Left forelimb (tissue), 1 donor: Measurements from ENCODE around the gene MUC6.

ENCODE experiments used
- DNase-seq: peaks from one replicate; pipeline ENCODE4 v3.0.0-alpha.2; 2018; ENCODE audit warnings: low spot score

The MUC6 gene

GRCh38 chr11:1036303-1036923, at the start of gene MUC6:
Gene MUC6, minus strand, starts transcription at chr11:1036718. Its CDS starts 63 bp downstream, at chr11:1036655.
- no peak for DNase-seq

- DNase-seq, result no peak
These were observed 49.1 kb upstream of the MUC6 start for GRCh38 chr11:1085440-1086170.

GRCh38 chr11:1084561-1085439, 48.3 kb upstream of the MUC6 start:
- DNase-seq, result no peak

GRCh38 chr11:1083621-1084551, 47.4 kb upstream of the MUC6 start:
- DNase-seq, result no peak

- no peak for DNase-seq
These were observed 46.5 kb upstream of the MUC6 start for GRCh38 chr11:1082728-1083620.

- DNase-seq, result no peak
These were observed 45.8 kb upstream of the MUC6 start for GRCh38 chr11:1082346-1082727.

GRCh38 chr11:1081601-1082311, 45.2 kb upstream of the MUC6 start:
- DNase-seq, result no peak

GRCh38 chr11:1078191-1078601, 41.7 kb upstream of the MUC6 start:
- no peak for DNase-seq

GRCh38 chr11:1077417-1078119, 41.0 kb upstream of the MUC6 start:
- DNase-seq, result no peak

- DNase-seq, result no peak
These were observed 40.5 kb upstream of the MUC6 start for GRCh38 chr11:1077033-1077416.

- no peak for DNase-seq
These were observed 39.6 kb upstream of the MUC6 start for GRCh38 chr11:1076061-1076665.

GRCh38 chr11:1075341-1075911, 38.9 kb upstream of the MUC6 start:
- DNase-seq, result no peak

GRCh38 chr11:1074244-1075221, 38.0 kb upstream of the MUC6 start, which contains the start of gene MUC2:
Gene MUC2, plus strand, starts transcription at chr11:1074874.
- DNase-seq, result no peak

- no peak for DNase-seq
These were observed 37.3 kb upstream of the MUC6 start for GRCh38 chr11:1073851-1074243.

GRCh38 chr11:1073261-1073724, 36.8 kb upstream of the MUC6 start:
- DNase-seq, result no peak

- DNase-seq, result no peak
These were observed 36.3 kb upstream of the MUC6 start for GRCh38 chr11:1072821-1073231.
